ENCODE data around the gene CLPTM1L. TPM values are rescaled to one million over a fixed set of nuclear protein-coding genes. Genes with fewer than 3 reads are reported as not detected.

The CLPTM1L gene
- polyA plus RNA-seq, 1 donor from 2014 or later = 61.6 TPM

- Histone ChIP-seq H2AFZ (ENCODE audit: low read depth, low read length) (no peak overlapping the region), H4K20me1 (ENCODE audit: insufficient read depth) (no peaks in the 10 kb centered on the region), H3F3A (ENCODE audit: insufficient read depth, low read length, poor library complexity, severe bottlenecking) (no peaks in the 10 kb centered on the region), H3K9me2 (ENCODE audit: insufficient read depth, low read length) (no peaks in the 10 kb centered on the region), H3K4me3 (ENCODE audit: low read length) (no peak overlapping the region), H3K36me3 (ENCODE audit: insufficient read depth, low read length) (no peaks in the 10 kb centered on the region), H3K4me2 (ENCODE audit: low read length) (no peak overlapping the region), H3K27ac (ENCODE audit: low read length) (no peak overlapping the region), H3K27me3 (ENCODE audit: insufficient read depth, low read depth, low read length) (peaks cover 21% of the 10 kb centered on the region), H3K9ac (ENCODE audit: low read length) (no peak overlapping the region), H3K79me2 (replicated peaks; ENCODE audit: insufficient read depth, low read length) (no peaks in the 10 kb centered on the region), H3K9me3 (ENCODE audit: low read length) (no peaks in the 10 kb centered on the region)
- TF ChIP-seq EP300 (conservative IDR thresholded peaks at IDR 0.05; ENCODE audit: poor library complexity, severe bottlenecking) = no peak
- TF ChIP-seq, protein P1, sequence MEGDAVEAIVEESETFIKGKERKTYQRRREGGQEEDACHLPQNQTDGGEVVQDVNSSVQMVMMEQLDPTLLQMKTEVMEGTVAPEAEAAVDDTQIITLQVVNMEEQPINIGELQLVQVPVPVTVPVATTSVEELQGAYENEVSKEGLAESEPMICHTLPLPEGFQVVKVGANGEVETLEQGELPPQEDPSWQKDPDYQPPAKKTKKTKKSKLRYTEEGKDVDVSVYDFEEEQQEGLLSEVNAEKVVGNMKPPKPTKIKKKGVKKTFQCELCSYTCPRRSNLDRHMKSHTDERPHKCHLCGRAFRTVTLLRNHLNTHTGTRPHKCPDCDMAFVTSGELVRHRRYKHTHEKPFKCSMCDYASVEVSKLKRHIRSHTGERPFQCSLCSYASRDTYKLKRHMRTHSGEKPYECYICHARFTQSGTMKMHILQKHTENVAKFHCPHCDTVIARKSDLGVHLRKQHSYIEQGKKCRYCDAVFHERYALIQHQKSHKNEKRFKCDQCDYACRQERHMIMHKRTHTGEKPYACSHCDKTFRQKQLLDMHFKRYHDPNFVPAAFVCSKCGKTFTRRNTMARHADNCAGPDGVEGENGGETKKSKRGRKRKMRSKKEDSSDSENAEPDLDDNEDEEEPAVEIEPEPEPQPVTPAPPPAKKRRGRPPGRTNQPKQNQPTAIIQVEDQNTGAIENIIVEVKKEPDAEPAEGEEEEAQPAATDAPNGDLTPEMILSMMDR (IDR thresholded peaks at IDR 0.05; ENCODE audit: poor library complexity, severe bottlenecking) = no peak
- no peak for TF ChIP-seq RAD21 (conservative IDR thresholded peaks at IDR 0.05)
- TF ChIP-seq TAF1 (IDR thresholded peaks at IDR 0.05; ENCODE audit: low read depth) = no peak
- TF ChIP-seq SMC3 (conservative IDR thresholded peaks at IDR 0.05; ENCODE audit: poor library complexity) = no peak
- TF ChIP-seq, protein P2, sequence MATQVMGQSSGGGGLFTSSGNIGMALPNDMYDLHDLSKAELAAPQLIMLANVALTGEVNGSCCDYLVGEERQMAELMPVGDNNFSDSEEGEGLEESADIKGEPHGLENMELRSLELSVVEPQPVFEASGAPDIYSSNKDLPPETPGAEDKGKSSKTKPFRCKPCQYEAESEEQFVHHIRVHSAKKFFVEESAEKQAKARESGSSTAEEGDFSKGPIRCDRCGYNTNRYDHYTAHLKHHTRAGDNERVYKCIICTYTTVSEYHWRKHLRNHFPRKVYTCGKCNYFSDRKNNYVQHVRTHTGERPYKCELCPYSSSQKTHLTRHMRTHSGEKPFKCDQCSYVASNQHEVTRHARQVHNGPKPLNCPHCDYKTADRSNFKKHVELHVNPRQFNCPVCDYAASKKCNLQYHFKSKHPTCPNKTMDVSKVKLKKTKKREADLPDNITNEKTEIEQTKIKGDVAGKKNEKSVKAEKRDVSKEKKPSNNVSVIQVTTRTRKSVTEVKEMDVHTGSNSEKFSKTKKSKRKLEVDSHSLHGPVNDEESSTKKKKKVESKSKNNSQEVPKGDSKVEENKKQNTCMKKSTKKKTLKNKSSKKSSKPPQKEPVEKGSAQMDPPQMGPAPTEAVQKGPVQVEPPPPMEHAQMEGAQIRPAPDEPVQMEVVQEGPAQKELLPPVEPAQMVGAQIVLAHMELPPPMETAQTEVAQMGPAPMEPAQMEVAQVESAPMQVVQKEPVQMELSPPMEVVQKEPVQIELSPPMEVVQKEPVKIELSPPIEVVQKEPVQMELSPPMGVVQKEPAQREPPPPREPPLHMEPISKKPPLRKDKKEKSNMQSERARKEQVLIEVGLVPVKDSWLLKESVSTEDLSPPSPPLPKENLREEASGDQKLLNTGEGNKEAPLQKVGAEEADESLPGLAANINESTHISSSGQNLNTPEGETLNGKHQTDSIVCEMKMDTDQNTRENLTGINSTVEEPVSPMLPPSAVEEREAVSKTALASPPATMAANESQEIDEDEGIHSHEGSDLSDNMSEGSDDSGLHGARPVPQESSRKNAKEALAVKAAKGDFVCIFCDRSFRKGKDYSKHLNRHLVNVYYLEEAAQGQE (IDR thresholded peaks at IDR 0.05; ENCODE audit: borderline replicate concordance) = no peak
- no peak for TF ChIP-seq MXI1 (conservative IDR thresholded peaks at IDR 0.05; ENCODE audit: poor library complexity, severe bottlenecking)
- TF ChIP-seq POLR2AphosphoS5 (IDR thresholded peaks at IDR 0.05) = no peak
- no peak for TF ChIP-seq EZH2 (IDR thresholded peaks at IDR 0.05; ENCODE audit: borderline replicate concordance, insufficient read depth, low read length, poor library complexity, severe bottlenecking)
Observed at GRCh38 chr5:1292846-1293415, 52.0 kb downstream of the CLPTM1L start.

- Histone ChIP-seq H2AFZ (ENCODE audit: low read depth, low read length) (no peak overlapping the region), H4K20me1 (ENCODE audit: insufficient read depth) (peaks cover 2% of the 10 kb centered on the region), H3K27ac (ENCODE audit: low read length) (no peak overlapping the region), H3K36me3 (ENCODE audit: insufficient read depth, low read length) (no peaks in the 10 kb centered on the region), H3K9ac (ENCODE audit: low read length) (no peak overlapping the region), H3K27me3 (ENCODE audit: insufficient read depth, low read depth, low read length) (peaks cover 21% of the 10 kb centered on the region), H3K4me3 (ENCODE audit: low read length) (no peak overlapping the region), H3K79me2 (replicated peaks; ENCODE audit: insufficient read depth, low read length) (no peaks in the 10 kb centered on the region), H3K9me3 (ENCODE audit: low read length) (no peaks in the 10 kb centered on the region), H3K9me2 (ENCODE audit: insufficient read depth, low read length) (no peaks in the 10 kb centered on the region), H3F3A (ENCODE audit: insufficient read depth, low read length, poor library complexity, severe bottlenecking) (no peaks in the 10 kb centered on the region), H3K4me2 (ENCODE audit: low read length) (no peak overlapping the region)
- TF ChIP-seq RAD21 (conservative IDR thresholded peaks at IDR 0.05) = no peak
- no peak for TF ChIP-seq MXI1 (conservative IDR thresholded peaks at IDR 0.05; ENCODE audit: poor library complexity, severe bottlenecking)
- TF ChIP-seq, protein P1 (IDR thresholded peaks at IDR 0.05; ENCODE audit: poor library complexity, severe bottlenecking) = no peak
- TF ChIP-seq POLR2AphosphoS5 (IDR thresholded peaks at IDR 0.05) = no peak
- no peak for TF ChIP-seq EP300 (conservative IDR thresholded peaks at IDR 0.05; ENCODE audit: poor library complexity, severe bottlenecking)
- TF ChIP-seq TAF1 (IDR thresholded peaks at IDR 0.05; ENCODE audit: low read depth) = no peak
- no peak for TF ChIP-seq SMC3 (conservative IDR thresholded peaks at IDR 0.05; ENCODE audit: poor library complexity)
- TF ChIP-seq EZH2 (IDR thresholded peaks at IDR 0.05; ENCODE audit: borderline replicate concordance, insufficient read depth, low read length, poor library complexity, severe bottlenecking) = no peak
- TF ChIP-seq, protein P2 (IDR thresholded peaks at IDR 0.05; ENCODE audit: borderline replicate concordance) = no peak
Observed at GRCh38 chr5:1292139-1292538, 52.8 kb downstream of the CLPTM1L start.

Data from neural cell (in vitro differentiated cells).